Activated CD4-positive, alpha-beta memory T cell treated with anti-CD3 and anti-CD28 coated beads, Interleukin-2, amount 10 ng/mL, durations not matched to agents 7 days and 5 days (primary cell): ENCODE results near the gene CAD. TPM values are rescaled to one million over a fixed set of nuclear protein-coding genes. Genes with fewer than 3 reads are reported as not detected.
"Not testable (repeated sequence)": the region's sequence is repeated elsewhere in the genome, so short reads cannot be mapped to it uniquely, and the experiment has no call there.

Experiments
- CTCF ChIA-PET: fragments of 350-600 bp; sonication (Branson Sonifier 250); formaldehyde crosslinking; loops from one replicate; lab custom pipeline; 2021; ENCODE audit warnings: antibody characterized with exemption, inconsistent platforms; lab: Charles Lee
- POLR2A ChIA-PET: fragments of 350-600 bp; sonication (Branson Sonifier 250); formaldehyde crosslinking; loops from one replicate; lab custom pipeline; 2021; ENCODE audit warnings: antibody characterized with exemption; lab: Charles Lee
- DNase-seq: peaks from one replicate; pipeline ENCODE4 v3.0.0-alpha.2; 2020
- H3K27ac Mint-ChIP-seq: one replicate; pipeline ENCODE4 v1.8.0; 2021; ENCODE audit warnings: mild to moderate bottlenecking, mixed read lengths
- H3K27me3 Mint-ChIP-seq: one replicate; pipeline ENCODE4 v1.8.0; 2021; ENCODE audit warnings: mixed read lengths
- H3K36me3 Mint-ChIP-seq: one replicate; pipeline ENCODE4 v1.8.0; 2021; ENCODE audit warnings: low read depth, mixed read lengths
- H3K4me1 Mint-ChIP-seq: one replicate; pipeline ENCODE4 v1.8.0; 2021; ENCODE audit warnings: mixed read lengths
- H3K4me3 Mint-ChIP-seq: one replicate; pipeline ENCODE4 v1.8.0; 2021; ENCODE audit warnings: mild to moderate bottlenecking, mixed read lengths
- H3K9me3 Mint-ChIP-seq: one replicate; pipeline ENCODE4 v1.8.0; 2021; ENCODE audit warnings: mixed read lengths
- total RNA-seq, 2 experiments: library from RNA; stranded (reverse); gene quantifications; one replicate each; pipeline ENCODE4 v1.2.3, GENCODE V29; 2021

CAD gene
- total RNA-seq, 2 experiments from 2014 or later = 39.7 TPM

- no peaks in the 10 kb centered on the region for H3K9me3 Mint-ChIP-seq
- peaks cover 31% of the 10 kb centered on the region for H3K27me3 Mint-ChIP-seq
- no peak for DNase-seq
- no peaks in the 10 kb centered on the region for H3K36me3 Mint-ChIP-seq
- no peak overlapping the region for H3K27ac Mint-ChIP-seq
- no peaks in the 10 kb centered on the region for H3K4me1 Mint-ChIP-seq
- CTCF ChIA-PET = interaction anchor here (1.1 to 1.2 kb wide), 2 partner anchors 14 to 16 kb away, joined by 3 to 5 read pairs; no protein-coding TSS in a partner anchor
- POLR2A ChIA-PET = interaction anchor here (1.3 to 1.4 kb wide), 2 partner anchors 26 to 36 kb away, joined by 3 to 4 read pairs; partner anchors contain the start of gene ATRAID
- H3K4me3 Mint-ChIP-seq = no peak overlapping the region
These were observed 31.7 kb upstream of the CAD start for GRCh38 chr2:27185331-27186026.

- H3K27me3 Mint-ChIP-seq = peaks cover 25% of the 10 kb centered on the region
- no peaks in the 10 kb centered on the region for H3K4me1 Mint-ChIP-seq
- no peak overlapping the region for H3K4me3 Mint-ChIP-seq
- H3K9me3 Mint-ChIP-seq = no peaks in the 10 kb centered on the region
- H3K36me3 Mint-ChIP-seq = no peaks in the 10 kb centered on the region
- DNase-seq = no peak
- POLR2A ChIA-PET = interaction anchor here (1.3 kb wide), 1 partner anchor 25 kb away, joined by 3 read pairs; the partner anchor contains the start of gene ATRAID
- CTCF ChIA-PET = interaction anchor here (0.6 to 1.6 kb wide), 5 partner anchors 16 to 225 kb away, joined by 3 to 5 read pairs (median 3); no protein-coding TSS in a partner anchor
- no peak overlapping the region for H3K27ac Mint-ChIP-seq
These were observed 30.4 kb upstream of the CAD start for GRCh38 chr2:27186613-27187345.

DNA sequence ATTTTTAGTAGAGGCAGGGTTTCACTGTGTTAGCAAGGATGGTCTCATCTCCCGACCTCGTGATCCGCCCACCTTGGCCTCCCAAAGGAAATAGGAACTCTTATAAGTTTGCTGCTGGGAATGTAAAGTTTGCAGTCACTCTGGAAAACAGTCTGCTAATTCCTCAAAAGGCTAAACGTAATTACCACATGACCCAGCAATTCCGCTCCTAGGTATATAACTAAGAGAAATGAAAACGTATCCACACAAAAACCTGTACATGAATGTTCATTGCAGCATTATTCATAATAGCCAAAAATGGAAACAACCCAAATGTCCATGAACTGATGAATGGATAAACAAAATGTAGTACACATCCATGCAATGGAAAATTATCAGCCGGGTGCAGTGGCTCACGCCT lies 27.2 kb upstream of the CAD start:
- no peak overlapping the region for H3K27ac Mint-ChIP-seq
- no peaks in the 10 kb centered on the region for H3K4me1 Mint-ChIP-seq
- H3K27me3 Mint-ChIP-seq = peaks cover 14% of the 10 kb centered on the region
- POLR2A ChIA-PET = no interaction called here
- no peak overlapping the region for H3K4me3 Mint-ChIP-seq
- H3K36me3 Mint-ChIP-seq = no peaks in the 10 kb centered on the region
- CTCF ChIA-PET = no interaction called here
- DNase-seq = no peak
- no peaks in the 10 kb centered on the region for H3K9me3 Mint-ChIP-seq

DNA sequence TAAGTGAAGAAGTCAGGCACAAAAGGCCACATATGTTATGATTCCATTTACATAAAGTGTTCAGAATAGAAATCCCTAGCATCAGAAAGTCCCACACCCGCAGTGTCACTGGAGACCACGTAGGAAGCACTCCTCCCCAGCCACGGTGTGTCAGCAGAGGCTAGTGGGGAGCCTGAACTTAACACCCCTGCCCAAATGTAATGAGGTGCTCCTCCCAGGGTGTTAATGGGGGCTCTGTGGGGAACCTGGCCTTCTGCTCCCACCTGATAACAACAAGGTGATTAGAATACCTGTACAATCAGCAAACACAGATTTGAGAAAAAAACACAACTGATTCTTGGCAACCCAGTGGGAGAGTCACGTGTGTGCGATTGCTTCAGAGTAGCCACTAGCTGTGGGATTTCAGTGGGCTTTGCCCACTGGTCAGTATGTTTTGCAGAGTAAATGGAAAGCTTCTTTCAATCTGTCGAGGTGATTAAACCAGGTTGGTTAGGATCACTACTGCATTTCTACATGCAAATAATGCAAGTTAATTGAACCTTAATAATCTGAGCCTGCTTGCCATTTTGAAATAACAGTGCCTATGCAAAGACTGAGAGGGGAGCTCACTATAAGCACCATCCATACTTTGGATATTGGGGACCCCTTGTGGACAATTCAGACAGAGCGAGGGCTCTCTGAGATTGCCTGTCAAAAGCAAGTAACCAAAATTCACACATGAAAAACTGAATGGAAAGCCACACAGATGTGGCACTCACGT lies 25.9 kb upstream of the CAD start:
- ChIA-PET CTCF (interaction anchor here (0.6 to 1.6 kb wide), 15 partner anchors 8 to 1654 kb away, joined by 3 to 12 read pairs (median 3); partner anchors contain the start of genes ABHD1 and KHK), POLR2A (no interaction called here)
- no peaks in the 10 kb centered on the region for H3K4me1 Mint-ChIP-seq
- no peaks in the 10 kb centered on the region for H3K36me3 Mint-ChIP-seq
- DNase-seq = peak; percentile 45
- H3K9me3 Mint-ChIP-seq = no peaks in the 10 kb centered on the region
- H3K4me3 Mint-ChIP-seq = no peak overlapping the region
- no peak overlapping the region for H3K27ac Mint-ChIP-seq
- peaks cover 12% of the 10 kb centered on the region for H3K27me3 Mint-ChIP-seq

- POLR2A ChIA-PET = no interaction called here
- CTCF ChIA-PET = no interaction called here
- Mint-ChIP-seq H3K4me3 (no peak overlapping the region), H3K36me3 (no peaks in the 10 kb centered on the region), H3K27me3 (peaks cover 5% of the 10 kb centered on the region), H3K4me1 (no peaks in the 10 kb centered on the region), H3K27ac (no peak overlapping the region), H3K9me3 (no peaks in the 10 kb centered on the region)
- DNase-seq = no peak
These were observed 22.4 kb upstream of the CAD start for GRCh38 chr2:27194538-27195354.

DNA sequence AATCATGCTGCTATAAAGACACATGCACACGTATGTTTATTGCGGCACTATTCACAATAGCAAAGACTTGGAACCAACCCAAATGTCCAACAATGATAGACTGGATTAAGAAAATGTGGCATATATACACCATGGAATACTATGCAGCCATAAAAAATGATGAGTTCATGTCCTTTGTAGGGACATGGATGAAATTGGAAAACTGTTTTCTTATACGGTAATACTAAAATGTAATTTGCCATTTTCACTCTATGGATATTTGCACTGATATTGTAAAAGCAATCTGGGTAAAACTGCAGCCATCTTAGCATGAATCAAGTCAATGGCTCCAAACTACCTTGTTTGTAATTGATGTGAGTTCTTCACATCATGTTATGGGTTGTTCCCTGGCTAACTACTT lies 21.4 kb upstream of the CAD start:
- H3K4me1 Mint-ChIP-seq, CTCF ChIA-PET, H3K27ac Mint-ChIP-seq, H3K36me3 Mint-ChIP-seq, H3K9me3 Mint-ChIP-seq, DNase-seq, H3K27me3 Mint-ChIP-seq, POLR2A ChIA-PET, H3K4me3 Mint-ChIP-seq: not testable (repeated sequence)

DNA sequence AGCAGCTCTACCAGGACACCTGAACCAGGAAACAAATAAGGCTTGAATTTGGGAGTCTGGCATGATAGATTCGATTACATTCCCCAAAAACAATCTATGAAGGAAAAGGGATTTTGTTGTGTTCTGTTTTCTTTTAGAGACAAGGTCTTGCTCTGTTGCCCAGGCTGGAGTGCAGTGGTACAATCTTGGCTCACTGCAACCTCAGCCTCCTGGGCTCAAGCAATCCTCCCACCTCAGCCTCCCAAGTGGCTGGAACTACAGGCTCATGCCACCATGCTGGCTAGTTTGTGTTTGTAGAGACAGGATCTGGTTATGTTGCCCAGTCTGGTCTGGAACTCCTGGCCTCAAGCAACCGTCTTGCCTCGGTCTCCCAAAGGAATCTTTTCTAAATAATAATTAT lies 19.1 kb upstream of the CAD start:
- CTCF ChIA-PET, POLR2A ChIA-PET: not testable (repeated sequence)

DNA sequence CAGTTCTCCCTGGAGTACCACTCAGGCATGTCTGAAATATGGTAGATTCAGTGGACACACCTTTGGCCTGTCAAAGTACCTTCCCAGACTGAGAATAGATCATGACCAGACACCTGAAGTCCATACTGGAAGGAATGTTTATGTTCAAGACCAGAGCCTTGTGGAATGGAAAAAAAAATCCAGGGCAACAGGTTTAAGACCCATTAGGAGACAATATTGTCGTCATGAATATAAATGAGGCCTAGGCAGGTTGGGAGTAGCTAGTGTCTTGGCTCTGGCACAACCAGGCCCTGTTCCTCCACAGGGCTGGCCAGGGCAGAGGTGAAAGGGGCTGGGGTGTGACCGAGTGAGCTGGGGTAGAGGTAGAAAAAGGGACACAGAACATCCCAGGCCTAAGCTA lies 18.5 kb upstream of the CAD start:
- Mint-ChIP-seq H3K4me3 (no peak overlapping the region), H3K27ac (no peak overlapping the region), H3K27me3 (no peaks in the 10 kb centered on the region), H3K4me1 (peaks cover 7% of the 10 kb centered on the region), H3K36me3 (peaks cover 11% of the 10 kb centered on the region), H3K9me3 (no peaks in the 10 kb centered on the region)
- DNase-seq = no peak
- ChIA-PET POLR2A (no interaction called here), CTCF (no interaction called here)

More for the DNA sequence above, 19.1 kb upstream of the CAD start:
- not testable (repeated sequence) for H3K27ac Mint-ChIP-seq, H3K27me3 Mint-ChIP-seq, H3K4me1 Mint-ChIP-seq, H3K36me3 Mint-ChIP-seq, H3K9me3 Mint-ChIP-seq, DNase-seq, H3K4me3 Mint-ChIP-seq

DNA sequence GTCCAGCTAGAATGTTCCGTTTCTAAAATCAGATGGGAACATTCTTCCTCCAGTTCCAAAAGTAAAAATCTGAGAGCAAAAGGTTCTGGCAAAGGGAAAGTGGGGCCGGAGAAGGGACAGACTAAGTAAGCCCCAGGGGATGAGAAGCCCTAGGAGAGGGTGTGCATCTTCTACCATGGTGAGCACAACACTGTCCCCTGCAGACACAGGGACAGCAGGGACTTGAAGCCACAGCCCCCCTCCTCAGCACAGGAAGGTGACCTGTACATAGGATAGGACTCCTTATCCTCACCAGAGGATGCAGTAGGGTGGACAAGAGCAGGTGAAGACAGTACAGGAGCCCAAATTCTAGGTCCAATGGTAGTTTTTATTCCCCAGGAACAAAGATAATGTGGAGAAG lies 17.9 kb upstream of the CAD start:
- DNase-seq = no peak
- POLR2A ChIA-PET = no interaction called here
- Mint-ChIP-seq H3K4me1 (peaks cover 10% of the 10 kb centered on the region), H3K36me3 (peaks cover 11% of the 10 kb centered on the region), H3K9me3 (no peaks in the 10 kb centered on the region), H3K4me3 (no peak overlapping the region), H3K27me3 (no peaks in the 10 kb centered on the region), H3K27ac (no peak overlapping the region)
- CTCF ChIA-PET = no interaction called here

DNA sequence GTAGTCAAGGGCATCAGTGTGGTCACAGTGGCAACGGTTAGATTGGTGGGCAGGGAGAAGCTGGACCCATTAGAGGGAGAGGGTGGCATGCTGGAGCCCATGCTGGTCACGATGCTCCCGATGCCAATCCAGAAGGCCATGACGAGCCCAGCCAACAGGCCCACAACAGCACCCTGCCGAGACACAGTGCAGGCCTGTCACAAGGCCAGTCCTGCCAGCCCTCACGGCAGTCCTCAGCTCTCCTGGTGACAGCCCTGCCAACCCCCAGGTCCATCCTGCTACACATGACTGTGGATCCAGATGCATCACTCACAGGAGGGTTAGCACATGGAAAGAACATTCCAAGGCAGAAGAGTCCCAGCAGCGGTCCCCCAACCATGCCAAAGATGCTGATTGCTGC lies 15.5 kb upstream of the CAD start:
- ChIA-PET POLR2A (interaction anchor here (2.4 kb wide), 1 partner anchor 10 kb away, joined by 17 read pairs; the partner anchor contains the start of genes ATRAID and SLC5A6), CTCF (no interaction called here)
- Mint-ChIP-seq H3K27ac (no peak overlapping the region), H3K36me3 (peaks cover 26% of the 10 kb centered on the region), H3K9me3 (no peaks in the 10 kb centered on the region), H3K4me3 (no peak overlapping the region), H3K27me3 (no peaks in the 10 kb centered on the region), H3K4me1 (peaks cover 27% of the 10 kb centered on the region)
- DNase-seq = no peak

GRCh38 chr2:27202854-27203253 lies 14.3 kb upstream of the CAD start:
- Mint-ChIP-seq H3K36me3 (peaks cover 36% of the 10 kb centered on the region), H3K27me3 (no peaks in the 10 kb centered on the region), H3K4me3 (no peak overlapping the region), H3K4me1 (peaks cover 33% of the 10 kb centered on the region), H3K9me3 (no peaks in the 10 kb centered on the region), H3K27ac (peak overlapping the region; percentile 9)
- POLR2A ChIA-PET = interaction anchor here (1.4 to 2.4 kb wide), 2 partner anchors 9 to 14 kb away, joined by 4 to 17 read pairs; partner anchors contain the start of genes ATRAID, CAD and SLC5A6
- CTCF ChIA-PET = interaction anchor here (1.1 to 1.7 kb wide), 2 partner anchors 8 to 33 kb away, joined by 3 to 6 read pairs; no protein-coding TSS in a partner anchor
- no peak for DNase-seq

- Mint-ChIP-seq H3K27ac (no peak overlapping the region), H3K4me3 (no peak overlapping the region), H3K4me1 (peaks cover 34% of the 10 kb centered on the region), H3K36me3 (peaks cover 39% of the 10 kb centered on the region), H3K27me3 (no peaks in the 10 kb centered on the region), H3K9me3 (no peaks in the 10 kb centered on the region)
- DNase-seq = no peak
- ChIA-PET POLR2A (interaction anchor here (1.1 to 2.4 kb wide), 3 partner anchors 8 to 121 kb away, joined by 3 to 17 read pairs (median 4); partner anchors contain the start of genes ATRAID, CAD and SLC5A6), CTCF (interaction anchor here (1.7 kb wide), 1 partner anchor 34 kb away, joined by 6 read pairs; no protein-coding TSS in a partner anchor)
These were observed 13.4 kb upstream of the CAD start for GRCh38 chr2:27203741-27204140.
